Bronchial smooth muscle cell (primary cell): Measurements from ENCODE around the gene CECR2. TPM values are rescaled to one million over a fixed set of nuclear protein-coding genes. Genes with fewer than 3 reads are reported as not detected.

ENCODE experiments used
- total RNA-seq: library from RNA; depleted of rRNA; stranded (reverse); fragments of >200 nt; gene quantifications from 2 replicates; pipeline ENCODE4 v1.2.1, GENCODE V29; 2014

Gene CECR2
- total RNA-seq, result not detected in 2 replicates

GRCh38 chr22:17369439-17370025 is at the start of gene CECR2:
Gene CECR2 (plus strand): TSS chr22:17369460. CDS start chr22:17369784, 324 bp downstream.

GRCh38 chr22:17562906-17563870 is 193.9 kb downstream of the CECR2 start, which contains the start of gene SLC25A18:
Gene SLC25A18 (plus strand): TSS chr22:17563498. CDS start chr22:17579945, 16,447 bp downstream.

Other genes starting within 250 kb of the CECR2 start
- gene TMEM121B, start 248.1 kb upstream of the CECR2 start, total RNA-seq, result 0.09 TPM in 1 of 2 replicates, not detected in the other
- 13.3 and 19.5 TPM in 2 replicates for gene HDHD5, start 210.2 kb upstream of the CECR2 start, total RNA-seq
- gene ADA2, start 150.0 kb upstream of the CECR2 start, total RNA-seq, result 13.1 and 13.6 TPM in 2 replicates
- not detected in 2 replicates for gene SLC25A18, start 194.0 kb downstream of the CECR2 start, total RNA-seq